Suprapubic skin (tissue), 4 donors: ENCODE measurements around the gene KISS1. TPM values are rescaled to one million over a fixed set of nuclear protein-coding genes. Genes with fewer than 3 reads are reported as not detected.
"Not testable (repeated sequence)": the region's sequence is repeated elsewhere in the genome, so short reads cannot be mapped to it uniquely, and the experiment has no call there.

Experiments
- DNase-seq, 2 donors: peaks; one replicate each; pipeline ENCODE4 v3.0.0-alpha.2; 2019; ENCODE audit warnings: low spot score in 2 of 2
- H3K27ac ChIP-seq: fragments of 200-600 bp; sonication (generic); one replicate; pipeline ENCODE4 v1.5.1; 2019
- H3K27me3 ChIP-seq: fragments of 200-600 bp; sonication (generic); one replicate; pipeline ENCODE4 v1.5.1; 2019
- H3K36me3 ChIP-seq: fragments of 200-600 bp; sonication (generic); one replicate; pipeline ENCODE4 v1.5.1; 2019
- H3K4me1 ChIP-seq: fragments of 200-600 bp; sonication (generic); one replicate; pipeline ENCODE4 v1.5.1; 2019
- H3K4me3 ChIP-seq: fragments of 200-600 bp; sonication (generic); one replicate; pipeline ENCODE4 v1.5.1; 2019; ENCODE audit warnings: mild to moderate bottlenecking
- H3K9me3 ChIP-seq: fragments of 200-600 bp; sonication (generic); one replicate; pipeline ENCODE4 v1.5.1; 2019
- CTCF ChIP-seq, 2 donors: fragments of 200-600 bp in 1 of 2; fragments of 450-650 bp in 1 of 2; sonication (generic) in 1 of 2; IDR thresholded peaks; one replicate each; pipeline ENCODE4 v1.5.1; 2016 to 2019; ENCODE audit warnings: antibody characterized with exemption in 2 of 2, mild to moderate bottlenecking in 1 of 2, moderate library complexity in 1 of 2
- EP300 ChIP-seq: sonication (generic); formaldehyde crosslinking; IDR thresholded peaks from one replicate; pipeline ENCODE4 v1.6.1; 2017; ENCODE audit warnings: antibody characterized with exemption
- POLR2A ChIP-seq, 2 donors: fragments of 450-650 bp; IDR thresholded peaks; one replicate each; pipeline ENCODE4 v1.6.1; 2017; ENCODE audit warnings: antibody characterized with exemption in 2 of 2, mild to moderate bottlenecking in 2 of 2, moderate library complexity in 2 of 2
- POLR2AphosphoS5 ChIP-seq, 3 donors: sonication (generic); formaldehyde crosslinking; IDR thresholded peaks; one replicate each; pipeline ENCODE4 v1.6.1; 2017; ENCODE audit warnings: antibody characterized with exemption in 3 of 3
- WGBS: methylation state at CpG from one replicate; pipeline ENCODE4 v1.1.5; 2018; 5-methylcytosine and 5-hydroxymethylcytosine counted together
- total RNA-seq, 4 donors: library from RNA; depleted of rRNA; stranded (reverse); fragments of >200 nt; gene quantifications; one replicate each; pipeline ENCODE4 v1.1.0, GENCODE V29; 2016

KISS1 gene
- not detected for total RNA-seq

GRCh38 chr1:204196068-204196795 lies at the start of gene KISS1:
Gene KISS1, minus strand, starts transcription at chr1:204196491. Its CDS starts 3,615 bp downstream, at chr1:204192876.
- peak in 1 of 2 donors; percentile 62 for DNase-seq
- Histone ChIP-seq H3K27me3 (peaks cover 3% of the 10 kb centered on the region), H3K4me3 (no peak within 1 kb of the TSS), H3K36me3 (no peaks in the 10 kb centered on the region), H3K4me1 (peaks cover 6% of the 10 kb centered on the region), H3K27ac (no peak within 1 kb of the TSS), H3K9me3 (no peaks in the 10 kb centered on the region)
- 46% methylated on average over 13 of the region's 18 CpGs for WGBS
- TF ChIP-seq CTCF (IDR thresholded peaks at IDR 0.05) = no peak
- TF ChIP-seq POLR2AphosphoS5 (IDR thresholded peaks at IDR 0.05) = no peak
- TF ChIP-seq EP300 = no peak
- TF ChIP-seq POLR2A (IDR thresholded peaks at IDR 0.05) = no peak

- H3K27me3 ChIP-seq = no peaks in the 10 kb centered on the region
- no peak overlapping the region for H3K4me3 ChIP-seq
- DNase-seq = no peak
- peaks cover 13% of the 10 kb centered on the region for H3K36me3 ChIP-seq
- no peak overlapping the region for H3K27ac ChIP-seq
- TF ChIP-seq EP300 (no peak), POLR2A (IDR thresholded peaks at IDR 0.05) (no peak), CTCF (IDR thresholded peaks at IDR 0.05) (no peak), POLR2AphosphoS5 (IDR thresholded peaks at IDR 0.05) (no peak)
- 95% methylated on average over 10 of the region's 10 CpGs for WGBS
- H3K9me3 ChIP-seq = no peaks in the 10 kb centered on the region
- H3K4me1 ChIP-seq = no peaks in the 10 kb centered on the region
These were observed 46.6 kb upstream of the KISS1 start for GRCh38 chr1:204242920-204243319.

- no peaks in the 10 kb centered on the region for H3K9me3 ChIP-seq
These were observed 45.6 kb upstream of the KISS1 start for GRCh38 chr1:204241914-204242313.

GRCh38 chr1:204241050-204241449 lies 44.8 kb upstream of the KISS1 start:
- no peaks in the 10 kb centered on the region for H3K9me3 ChIP-seq
- 54% methylated on average over 2 of the region's 2 CpGs for WGBS
- no peaks in the 10 kb centered on the region for H3K4me1 ChIP-seq
- H3K27me3 ChIP-seq = no peaks in the 10 kb centered on the region
- DNase-seq = no peak
- peaks cover 8% of the 10 kb centered on the region for H3K36me3 ChIP-seq
- H3K4me3 ChIP-seq = no peak overlapping the region
- TF ChIP-seq EP300 (no peak), POLR2A (IDR thresholded peaks at IDR 0.05) (no peak), CTCF (IDR thresholded peaks at IDR 0.05) (no peak), POLR2AphosphoS5 (IDR thresholded peaks at IDR 0.05) (no peak)
- no peak overlapping the region for H3K27ac ChIP-seq

More at GRCh38 chr1:204241914-204242313, 45.6 kb upstream of the KISS1 start:
- Histone ChIP-seq H3K27ac (no peak overlapping the region), H3K36me3 (peaks cover 8% of the 10 kb centered on the region), H3K4me3 (no peak overlapping the region), H3K4me1 (no peaks in the 10 kb centered on the region), H3K27me3 (no peaks in the 10 kb centered on the region)
- TF ChIP-seq POLR2A (IDR thresholded peaks at IDR 0.05) (no peak), EP300 (no peak), CTCF (IDR thresholded peaks at IDR 0.05) (no peak), POLR2AphosphoS5 (IDR thresholded peaks at IDR 0.05) (no peak)
- 98% methylated on average over 5 of the region's 5 CpGs for WGBS
- no peak for DNase-seq

GRCh38 chr1:204240233-204240632 lies 43.9 kb upstream of the KISS1 start:
- 71% methylated on average over 1 of the region's 1 CpG for WGBS
- H3K36me3 ChIP-seq = peaks cover 8% of the 10 kb centered on the region
- no peak overlapping the region for H3K27ac ChIP-seq
- no peak for DNase-seq
- TF ChIP-seq POLR2AphosphoS5 (IDR thresholded peaks at IDR 0.05) (no peak), POLR2A (IDR thresholded peaks at IDR 0.05) (no peak), CTCF (IDR thresholded peaks at IDR 0.05) (no peak), EP300 (no peak)
- H3K4me1 ChIP-seq = no peaks in the 10 kb centered on the region
- H3K4me3 ChIP-seq = no peak overlapping the region
- no peaks in the 10 kb centered on the region for H3K9me3 ChIP-seq
- no peaks in the 10 kb centered on the region for H3K27me3 ChIP-seq

- H3K27me3 ChIP-seq, H3K27ac ChIP-seq, DNase-seq, H3K9me3 ChIP-seq, H3K4me3 ChIP-seq, H3K4me1 ChIP-seq, H3K36me3 ChIP-seq: not testable (repeated sequence)
- 96% methylated on average over 3 of the region's 3 CpGs for WGBS
These were observed 43.1 kb upstream of the KISS1 start for GRCh38 chr1:204239401-204239800.

GRCh38 chr1:204238520-204238919 lies 42.2 kb upstream of the KISS1 start:
- H3K27me3 ChIP-seq, DNase-seq, H3K4me3 ChIP-seq, H3K36me3 ChIP-seq, H3K9me3 ChIP-seq, H3K4me1 ChIP-seq, H3K27ac ChIP-seq: not testable (repeated sequence)
- 91% methylated on average over 2 of the region's 2 CpGs for WGBS

- H3K36me3 ChIP-seq, H3K27me3 ChIP-seq, H3K4me3 ChIP-seq, DNase-seq, H3K27ac ChIP-seq, H3K9me3 ChIP-seq, H3K4me1 ChIP-seq: not testable (repeated sequence)
- WGBS = 100% methylated on average over 1 of the region's 1 CpG
These were observed 41.2 kb upstream of the KISS1 start for GRCh38 chr1:204237515-204237914.
